Measurements from ENCODE around the gene AKT1. TPM values are rescaled to one million over a fixed set of nuclear protein-coding genes. Genes with fewer than 3 reads are reported as not detected.

The AKT1 gene
- total RNA-seq, 1 experiment from 2014 or later: 164 TPM

DNA sequence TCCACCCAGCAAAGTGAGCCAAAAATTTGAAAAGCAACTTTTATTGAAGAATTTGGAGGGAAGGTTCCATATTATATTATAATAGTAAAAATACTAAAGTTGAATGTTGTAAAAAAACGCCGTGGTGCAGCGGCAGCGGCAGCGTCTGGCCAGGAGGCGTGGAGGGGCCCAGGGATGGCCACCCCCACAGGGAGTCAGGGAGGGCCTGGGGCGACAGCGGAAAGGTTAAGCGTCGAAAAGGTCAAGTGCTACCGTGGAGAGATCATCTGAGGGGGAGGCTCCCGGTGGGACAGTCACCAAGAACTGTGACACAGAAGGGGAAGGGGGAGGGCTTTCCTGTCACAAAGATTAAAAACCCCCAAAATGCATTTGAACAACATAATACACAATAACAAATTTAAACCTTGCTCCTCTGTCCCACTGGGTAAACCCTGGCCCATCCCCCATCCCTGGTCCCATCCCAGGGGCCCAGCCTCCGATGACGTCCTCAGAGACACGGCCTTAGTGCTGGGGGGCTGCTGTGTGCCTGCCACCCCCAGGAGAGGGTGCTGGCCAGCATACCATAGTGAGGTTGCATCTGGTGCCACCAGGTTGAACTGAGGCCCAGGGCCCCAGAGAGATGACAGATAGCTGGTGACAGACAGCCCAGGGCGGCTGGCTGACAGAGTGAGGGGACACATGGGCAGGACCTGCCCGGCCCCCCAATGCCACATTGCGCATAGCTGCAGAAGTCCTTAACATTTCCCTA lies 26.1 kb downstream of the AKT1 start:
- DNase-seq: no peak
- Histone ChIP-seq H3K27ac (no peak overlapping the region), H3K9me3 (replicated peaks) (no peaks in the 10 kb centered on the region), H3K4me3 (no peak overlapping the region), H3K4me1 (0 out of 2 replicates have a peak, but pooled peaks cover 5% of the 10 kb centered on the region), H3K27me3 (no peaks in the 10 kb centered on the region), H3K36me3 (peaks cover 39% of the 10 kb centered on the region)

DNA sequence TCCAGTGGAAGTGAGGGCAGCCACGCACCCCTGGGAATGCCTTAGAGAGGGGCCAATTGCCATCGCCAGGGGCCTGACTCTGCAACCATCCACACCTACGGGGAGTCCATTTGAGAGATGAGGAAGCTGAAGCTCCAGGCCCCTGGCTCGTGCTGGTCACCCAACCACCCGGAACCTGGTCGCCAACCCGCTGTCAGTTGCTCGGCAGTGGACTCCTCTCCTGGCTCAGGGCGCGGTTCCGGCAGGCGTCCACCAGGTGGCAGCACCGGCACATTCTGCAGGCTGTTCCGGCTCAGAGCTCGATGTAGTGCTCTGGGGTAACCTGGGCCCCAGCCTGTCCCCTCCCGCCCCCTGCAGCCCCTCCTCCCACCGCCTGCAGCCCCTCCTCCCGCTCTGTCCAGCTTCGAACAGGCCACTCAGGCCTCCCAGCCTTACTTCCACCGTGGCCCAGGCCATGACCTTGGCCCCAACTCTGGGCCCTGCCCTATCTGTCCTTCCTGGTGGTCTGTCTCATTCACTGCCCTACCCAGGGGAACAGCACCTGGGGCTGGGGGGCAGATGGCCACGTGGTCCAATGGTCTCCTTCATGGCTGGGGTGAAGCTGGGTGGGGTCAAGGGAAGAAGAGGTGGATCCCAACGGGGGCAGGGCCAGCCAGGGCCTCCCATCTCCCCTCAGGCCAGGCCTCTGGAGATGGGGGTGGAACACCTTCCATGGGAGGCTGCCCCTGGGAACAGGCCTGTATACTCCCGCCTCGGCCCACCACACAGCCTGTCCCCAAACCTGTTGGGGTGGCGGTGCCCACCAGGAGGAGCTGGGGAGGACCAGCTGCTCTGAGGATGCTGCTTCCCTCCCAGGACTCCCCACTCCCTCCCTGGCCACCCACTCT lies 26.9 kb downstream of the AKT1 start:
- DNase-seq: peak; percentile 87 to 92
- H3K9me3 ChIP-seq (replicated peaks): no peaks in the 10 kb centered on the region
- peaks cover 33% of the 10 kb centered on the region for H3K36me3 ChIP-seq
- H3K27me3 ChIP-seq: no peaks in the 10 kb centered on the region
- H3K27ac ChIP-seq: no peak overlapping the region
- no peak overlapping the region for H3K4me3 ChIP-seq
- H3K4me1 ChIP-seq: 0 out of 2 replicates have a peak, but pooled peaks cover 5% of the 10 kb centered on the region

DNA sequence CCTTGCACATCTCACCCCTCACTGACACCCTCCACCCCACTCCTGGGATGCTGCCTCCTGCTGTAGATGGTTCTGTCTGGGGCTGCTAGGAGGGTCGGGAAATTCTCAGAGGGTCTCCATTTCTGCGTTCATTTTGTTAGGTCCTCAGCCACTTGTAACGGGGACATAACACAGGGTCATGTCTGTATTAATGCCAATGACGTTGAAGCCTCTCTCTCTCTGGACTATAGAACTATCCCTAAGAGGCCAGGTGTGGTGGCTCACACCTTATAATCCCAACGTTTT lies 28.0 kb downstream of the AKT1 start:
- no peaks in the 10 kb centered on the region for H3K9me3 ChIP-seq (replicated peaks)
- H3K4me3 ChIP-seq: no peak overlapping the region
- no peak overlapping the region for H3K27ac ChIP-seq

DNA sequence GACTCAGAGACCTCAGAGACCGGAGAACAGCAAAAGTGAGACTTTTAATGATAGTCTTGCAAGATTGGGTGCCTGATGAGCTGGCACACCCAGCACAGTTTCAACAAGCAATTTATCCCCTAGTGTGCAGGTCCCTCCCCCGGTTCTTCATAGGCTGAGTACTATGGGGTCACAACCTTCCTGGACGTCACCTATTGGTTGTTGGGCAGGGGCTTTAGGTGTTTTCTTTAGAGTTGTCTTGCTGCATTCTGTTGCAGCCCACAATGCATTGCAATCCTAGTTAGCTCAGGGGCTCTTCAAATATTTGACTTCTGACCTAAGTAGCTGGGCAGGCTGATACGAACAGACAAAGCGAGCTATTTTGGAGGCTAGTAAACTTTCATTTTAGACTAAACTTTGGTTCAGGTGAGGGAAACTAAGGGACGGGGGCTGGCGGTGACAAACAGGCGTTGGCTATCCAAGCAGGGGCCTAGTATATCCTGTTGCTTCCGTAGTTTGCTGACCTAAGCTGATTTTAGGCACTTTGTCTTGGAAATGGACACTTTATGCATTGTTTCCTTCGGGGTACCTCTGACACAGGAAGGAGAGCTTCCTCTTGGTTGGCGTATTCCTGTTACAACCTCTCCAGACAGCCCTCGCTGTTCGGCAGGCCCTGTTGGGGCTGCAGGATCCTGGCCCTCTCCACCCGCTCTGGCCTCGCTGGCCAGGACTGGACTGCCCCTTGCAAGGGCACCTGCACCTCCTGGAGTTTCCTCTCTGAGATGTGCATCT lies 28.5 kb downstream of the AKT1 start:
- Histone ChIP-seq H3K4me3 (no peak overlapping the region), H3K36me3 (peaks cover 25% of the 10 kb centered on the region), H3K27ac (no peak overlapping the region), H3K4me1 (0 out of 2 replicates have a peak, but pooled peaks cover 5% of the 10 kb centered on the region), H3K27me3 (no peaks in the 10 kb centered on the region), H3K9me3 (replicated peaks) (no peaks in the 10 kb centered on the region)
- no peak for DNase-seq

More for the DNA sequence above, 28.0 kb downstream of the AKT1 start:
- 0 out of 2 replicates have a peak, but pooled peaks cover 5% of the 10 kb centered on the region for H3K4me1 ChIP-seq
- H3K27me3 ChIP-seq: no peaks in the 10 kb centered on the region
- DNase-seq: no peak
- peaks cover 25% of the 10 kb centered on the region for H3K36me3 ChIP-seq

DNA sequence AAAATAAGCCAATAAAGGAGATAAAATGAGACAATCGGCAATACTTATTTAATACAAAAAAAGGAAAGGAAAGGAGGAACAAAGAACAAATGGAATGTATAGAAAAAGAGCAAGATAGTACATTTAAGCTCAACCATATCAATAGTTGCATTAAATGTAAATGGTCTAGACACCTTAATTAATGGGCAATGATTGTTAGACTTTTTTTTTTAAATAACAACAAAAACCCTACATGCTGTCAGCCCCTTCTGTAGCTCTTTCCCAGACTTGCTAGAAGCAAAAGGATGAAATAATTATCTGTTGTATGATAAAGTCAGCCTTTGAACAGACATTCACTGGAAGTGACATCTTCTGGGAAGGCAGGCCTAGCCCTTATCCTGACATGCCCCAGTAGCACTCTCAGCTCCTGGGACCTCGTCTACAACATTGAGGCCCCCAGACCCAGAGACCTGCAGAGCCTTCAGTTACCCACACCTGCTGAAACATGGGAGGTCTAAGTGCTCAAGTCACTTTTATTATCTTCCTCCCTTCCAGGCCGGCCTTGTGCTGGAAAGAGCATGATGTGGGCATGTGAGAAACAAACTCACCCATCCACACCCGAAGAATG lies 29.2 kb downstream of the AKT1 start:
- no peaks in the 10 kb centered on the region for H3K27me3 ChIP-seq
- DNase-seq: no peak
- no peak overlapping the region for H3K27ac ChIP-seq
- no peak overlapping the region for H3K4me3 ChIP-seq
- H3K9me3 ChIP-seq (replicated peaks): no peaks in the 10 kb centered on the region
- 0 out of 2 replicates have a peak, but pooled peaks cover 5% of the 10 kb centered on the region for H3K4me1 ChIP-seq
- H3K36me3 ChIP-seq: peaks cover 23% of the 10 kb centered on the region

DNA sequence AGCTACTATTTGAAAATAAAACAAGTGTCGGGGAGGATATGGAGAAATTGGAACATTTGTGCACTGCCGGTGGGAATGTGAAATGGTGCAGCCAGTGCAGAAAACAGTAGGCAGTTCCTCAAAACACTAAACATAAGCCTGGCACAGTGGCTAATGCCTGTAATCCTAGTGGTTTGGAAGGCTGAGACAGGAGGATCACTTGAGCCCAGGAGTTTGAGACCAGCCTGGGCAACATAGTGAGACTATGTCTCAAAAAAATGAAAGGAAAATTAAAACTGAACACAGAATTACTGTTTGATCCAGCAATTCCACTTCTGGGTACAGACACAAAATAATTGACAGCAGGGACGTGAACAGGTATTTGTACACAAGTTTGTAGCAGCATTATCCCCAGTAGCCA lies 30.0 kb downstream of the AKT1 start:
- no peak for DNase-seq
- no peaks in the 10 kb centered on the region for H3K9me3 ChIP-seq (replicated peaks)
- no peak overlapping the region for H3K4me3 ChIP-seq
- peaks cover 22% of the 10 kb centered on the region for H3K36me3 ChIP-seq
- no peaks in the 10 kb centered on the region for H3K27me3 ChIP-seq
- 0 out of 2 replicates have a peak, but pooled peaks cover 5% of the 10 kb centered on the region for H3K4me1 ChIP-seq
- H3K27ac ChIP-seq: no peak overlapping the region

DNA sequence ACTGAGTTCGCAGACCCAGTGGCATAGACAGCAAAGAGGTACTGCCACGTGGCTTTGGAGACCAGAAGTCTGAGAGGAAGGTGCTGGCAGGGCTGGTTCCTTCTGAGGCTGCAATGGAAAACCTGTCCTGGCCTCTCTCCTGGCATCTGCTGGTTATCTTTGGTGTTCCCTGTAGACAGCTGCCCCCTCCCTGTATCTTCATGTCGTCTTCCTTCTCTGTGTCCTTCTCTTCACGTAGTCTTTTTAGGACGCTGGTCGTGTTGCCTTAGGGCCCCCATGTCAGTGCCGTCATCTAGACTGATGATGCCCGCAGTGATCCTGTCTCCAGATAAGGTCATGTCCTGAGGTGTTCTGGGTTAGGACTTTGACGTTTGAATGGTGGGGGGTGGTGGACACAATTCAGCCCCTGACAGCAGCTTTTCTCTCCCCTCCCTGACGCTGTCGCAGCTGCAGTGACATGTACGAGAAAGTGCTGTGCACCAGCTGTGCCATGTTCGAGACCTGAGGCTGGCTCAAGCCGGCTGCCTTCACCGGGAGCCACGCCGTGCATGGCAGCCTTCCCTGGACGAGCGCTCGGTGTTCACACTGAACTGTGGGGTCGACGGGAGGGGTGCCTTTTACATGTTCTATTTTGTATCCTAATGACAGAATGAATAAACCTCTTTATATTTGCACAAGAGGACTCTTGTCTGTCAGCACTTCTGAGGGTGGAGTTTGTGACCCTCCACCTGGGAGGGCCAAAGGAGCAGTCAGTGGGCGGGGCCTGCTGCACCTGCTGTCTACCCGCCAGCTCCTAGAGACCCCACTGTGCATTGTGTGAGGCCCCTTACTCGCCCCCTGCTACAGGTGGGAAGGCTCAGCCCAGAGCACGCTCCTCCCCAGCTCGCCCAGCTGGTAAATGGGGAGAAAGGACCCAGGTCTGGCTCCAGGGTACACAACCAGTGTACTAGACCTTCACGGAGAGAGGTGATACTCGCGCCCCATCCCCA lies 36.3 kb downstream of the AKT1 start:
- DNase-seq: no peak
- peaks cover 53% of the 10 kb centered on the region for H3K36me3 ChIP-seq
- H3K4me1 ChIP-seq: no peaks in the 10 kb centered on the region
- no peak overlapping the region for H3K4me3 ChIP-seq
- no peaks in the 10 kb centered on the region for H3K27me3 ChIP-seq
- no peak overlapping the region for H3K27ac ChIP-seq
- H3K9me3 ChIP-seq (replicated peaks): no peaks in the 10 kb centered on the region

DNA sequence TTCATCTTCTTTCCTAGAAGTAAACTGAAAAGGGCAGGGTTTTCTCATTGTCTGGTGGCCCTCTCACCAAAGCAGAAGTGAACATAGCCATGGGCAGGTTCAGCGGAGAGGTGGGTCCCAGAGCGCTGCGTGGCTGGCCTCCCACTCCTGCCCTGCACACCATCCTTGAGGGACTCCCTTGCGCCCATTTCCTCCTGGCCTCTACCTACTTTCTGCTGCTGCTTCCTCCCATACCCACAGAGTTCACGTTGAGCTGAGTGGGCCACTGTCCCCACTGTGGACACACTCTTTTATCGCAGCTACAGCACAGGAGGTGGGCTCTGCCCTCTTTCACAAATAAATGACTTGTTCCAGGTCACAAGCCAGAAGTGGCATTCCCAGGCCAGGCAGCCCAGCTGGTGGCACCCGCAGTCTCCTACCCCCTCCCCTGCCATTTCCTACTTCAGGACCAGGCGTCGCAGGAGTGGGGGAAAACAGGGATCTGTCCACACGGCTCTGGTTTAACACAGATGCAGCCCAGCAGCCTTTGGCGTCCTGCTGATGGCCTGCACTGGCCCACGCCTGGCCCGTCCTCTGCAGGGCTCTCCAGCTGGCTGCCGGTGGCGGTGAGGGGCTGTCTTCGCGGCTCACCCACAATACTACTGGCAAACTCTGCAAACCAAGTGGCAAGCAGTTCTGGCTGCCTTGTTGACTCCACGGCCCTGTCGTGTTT lies 37.7 kb downstream of the AKT1 start:
- Histone ChIP-seq H3K4me1 (no peaks in the 10 kb centered on the region), H3K4me3 (no peak overlapping the region), H3K9me3 (replicated peaks) (no peaks in the 10 kb centered on the region), H3K36me3 (peaks cover 51% of the 10 kb centered on the region), H3K27ac (no peak overlapping the region), H3K27me3 (no peaks in the 10 kb centered on the region)
- no peak for DNase-seq

DNA sequence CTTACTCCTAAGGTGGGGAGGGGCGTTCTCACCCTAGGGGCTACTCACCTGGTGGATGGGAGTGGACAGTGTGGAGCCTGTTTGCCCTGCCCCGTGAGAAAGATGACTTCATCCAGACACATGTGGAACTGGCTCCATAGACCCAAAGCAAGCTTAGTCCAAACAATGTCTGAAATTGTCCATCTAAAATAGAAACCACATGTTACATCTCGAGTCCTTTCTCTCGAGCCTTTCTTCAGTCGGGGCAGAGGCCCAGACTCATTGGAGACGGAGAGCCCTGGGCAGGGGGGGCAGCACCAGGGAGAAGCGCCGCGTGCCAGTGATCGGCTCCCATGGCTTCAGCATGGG lies 38.3 kb downstream of the AKT1 start:
- H3K9me3 ChIP-seq (replicated peaks): no peaks in the 10 kb centered on the region
- no peak overlapping the region for H3K27ac ChIP-seq
- H3K36me3 ChIP-seq: peaks cover 46% of the 10 kb centered on the region
- H3K27me3 ChIP-seq: no peaks in the 10 kb centered on the region
- no peak for DNase-seq
- no peak overlapping the region for H3K4me3 ChIP-seq
- peaks cover under 1% of the 10 kb centered on the region; the same call in 1 of the 2 replicates for H3K4me1 ChIP-seq

DNA sequence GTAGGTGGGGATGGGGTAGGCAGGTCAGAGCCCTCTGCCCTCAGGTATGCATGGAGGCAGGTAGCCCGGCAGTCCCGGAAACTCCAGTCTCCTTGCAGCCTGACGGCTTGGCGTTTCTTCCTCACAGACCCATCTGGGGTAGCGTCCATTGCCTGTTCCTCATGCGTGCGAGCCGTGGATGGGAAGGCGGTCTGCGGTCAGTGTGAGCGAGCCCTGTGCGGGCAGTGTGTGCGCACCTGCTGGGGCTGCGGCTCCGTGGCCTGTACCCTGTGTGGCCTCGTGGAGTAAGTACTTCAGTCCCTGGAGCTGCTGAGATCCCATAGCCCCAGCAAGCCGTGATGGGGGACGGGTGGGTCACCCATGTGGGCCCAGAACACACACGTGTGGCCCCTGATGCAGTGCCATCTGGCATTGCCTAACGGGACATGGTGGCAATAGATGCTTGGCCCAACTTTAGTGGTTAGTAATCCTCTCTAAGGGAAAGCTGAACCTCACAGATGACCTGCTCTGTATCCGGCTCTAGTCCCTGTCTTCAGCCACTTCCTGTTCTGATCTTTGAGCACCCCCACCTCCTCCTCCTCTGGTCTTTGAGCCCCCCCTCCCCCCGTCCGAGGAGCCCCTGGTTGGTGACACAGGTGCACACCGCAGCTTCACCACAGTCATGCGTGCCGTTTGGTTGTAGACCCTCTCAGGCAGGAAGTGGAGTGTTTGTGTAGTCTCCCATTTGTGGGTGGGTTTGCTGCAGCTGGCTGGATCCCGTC lies 38.9 kb downstream of the AKT1 start:
- peaks cover 41% of the 10 kb centered on the region for H3K36me3 ChIP-seq
- H3K27ac ChIP-seq: no peak overlapping the region
- no peak for DNase-seq
- no peak overlapping the region for H3K4me3 ChIP-seq
- H3K27me3 ChIP-seq: no peaks in the 10 kb centered on the region
- peaks cover 3% of the 10 kb centered on the region; the same call in 1 of the 2 replicates for H3K4me1 ChIP-seq
- no peaks in the 10 kb centered on the region for H3K9me3 ChIP-seq (replicated peaks)

DNA sequence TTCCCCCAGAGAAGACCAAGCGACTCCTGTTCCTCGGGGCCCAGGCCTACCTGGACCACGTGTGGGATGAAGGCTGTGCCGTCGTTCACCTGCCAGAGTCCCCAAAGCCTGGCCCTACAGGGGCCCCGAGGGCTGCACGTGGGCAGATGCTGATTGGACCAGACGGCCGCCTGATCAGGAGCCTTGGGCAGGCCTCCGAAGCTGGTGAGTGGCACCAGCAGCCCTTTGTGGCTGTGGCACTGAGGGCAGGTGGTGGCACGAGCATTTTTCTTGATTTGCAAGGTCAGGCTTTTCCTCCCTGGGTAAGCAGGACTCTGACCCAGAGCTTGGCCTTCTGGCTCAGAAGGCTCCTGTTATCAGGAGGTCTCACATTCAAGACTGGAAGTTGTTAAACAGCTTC lies 39.9 kb downstream of the AKT1 start:
- Histone ChIP-seq H3K36me3 (peaks cover 35% of the 10 kb centered on the region), H3K27ac (no peak overlapping the region), H3K9me3 (replicated peaks) (no peaks in the 10 kb centered on the region), H3K27me3 (no peaks in the 10 kb centered on the region), H3K4me1 (peaks cover 3% of the 10 kb centered on the region; the same call in 1 of the 2 replicates), H3K4me3 (no peak overlapping the region)
- no peak for DNase-seq

DNA sequence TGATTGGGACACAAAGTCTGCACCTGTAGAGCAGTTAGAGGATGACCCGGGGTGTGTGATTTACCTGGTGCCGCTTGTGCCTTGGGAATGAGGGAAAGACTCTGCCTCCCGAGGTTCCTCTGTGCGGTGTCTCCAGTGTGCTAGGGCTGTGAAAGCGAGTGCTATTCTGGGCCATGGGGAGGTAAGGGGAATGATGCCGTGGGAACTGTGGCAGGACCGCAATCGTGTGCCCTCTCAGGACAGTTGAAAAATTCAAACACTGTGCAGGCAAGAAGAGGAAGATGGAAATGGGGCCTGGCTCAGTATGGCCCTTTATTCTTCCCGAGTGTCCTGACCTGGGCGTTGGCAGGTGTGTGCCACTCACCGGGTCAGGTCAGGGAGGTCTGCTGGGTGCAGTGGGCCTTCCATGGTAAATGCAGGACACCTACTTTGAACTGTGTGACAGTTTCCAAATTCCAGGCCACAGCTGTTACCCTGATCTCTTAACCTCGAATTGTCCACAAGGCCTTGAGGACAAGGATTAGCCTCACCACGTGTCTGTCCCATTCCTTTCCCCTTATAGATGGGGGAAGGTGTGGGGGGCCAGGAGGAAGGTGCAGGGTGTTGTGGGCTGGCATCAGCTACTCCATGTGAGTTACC lies 41.2 kb downstream of the AKT1 start:
- H3K9me3 ChIP-seq (replicated peaks): no peaks in the 10 kb centered on the region
- peaks cover 25% of the 10 kb centered on the region for H3K36me3 ChIP-seq
- H3K27me3 ChIP-seq: no peaks in the 10 kb centered on the region
- DNase-seq: no peak
- peaks cover 3% of the 10 kb centered on the region; the same call in 1 of the 2 replicates for H3K4me1 ChIP-seq
- H3K27ac ChIP-seq: no peak overlapping the region
- peak overlapping the region; percentile 91 for H3K4me3 ChIP-seq
